H1 (cell line): ENCODE results near the gene C19orf53. TPM values are rescaled to one million over a fixed set of nuclear protein-coding genes. Genes with fewer than 3 reads are reported as not detected.

ENCODE experiments used
- ASH2L ChIP-seq: fragments of 200-600, 300-600 bp; sonication (generic); IDR thresholded peaks from one replicate; pipeline ENCODE4 v1.7.1; 2017; ENCODE audit warnings: low read length
- ATF3 ChIP-seq: IDR thresholded peaks from 2 replicates; pipeline ENCODE4 v1.6.1; 2011; ENCODE audit warnings: low read depth, mild to moderate bottlenecking, low read length; ENCODE audit not compliant: insufficient read depth
- BCL11A ChIP-seq, 2 experiments: IDR thresholded peaks; one replicate each; pipeline ENCODE4 v1.6.1; 2011; ENCODE audit warnings: low read depth in 2 of 2, low read length in 2 of 2, mild to moderate bottlenecking in 2 of 2
- CEBPB ChIP-seq: IDR thresholded peaks from 2 replicates; pipeline ENCODE4 v1.6.1; 2012; ENCODE audit warnings: low read depth, low read length
- CTBP2 ChIP-seq: IDR thresholded peaks from 2 replicates; pipeline ENCODE4 v1.7.0; 2011; ENCODE audit warnings: borderline replicate concordance, mild to moderate bottlenecking, moderate library complexity, mixed read lengths, low read length; ENCODE audit not compliant: insufficient read depth, insufficient read length
- EP300 ChIP-seq, 2 experiments: IDR thresholded peaks; 1 replicate in 1 of 2; 2 replicates in 1 of 2; pipeline ENCODE4 v1.6.1; 2011 to 2012; ENCODE audit warnings: low read depth in 2 of 2, low read length in 2 of 2, mild to moderate bottlenecking in 2 of 2, borderline replicate concordance in 1 of 2, inconsistent platforms in 1 of 2, moderate library complexity in 1 of 2
- FOSL1 ChIP-seq: IDR thresholded peaks from 2 replicates; pipeline ENCODE4 v1.6.1; 2011; ENCODE audit warnings: mild to moderate bottlenecking, low read depth, low read length, moderate library complexity; ENCODE audit not compliant: insufficient read depth
- GABPA ChIP-seq: IDR thresholded peaks from 2 replicates; pipeline ENCODE4 v1.6.1; 2011; ENCODE audit warnings: mild to moderate bottlenecking, low read length, moderate library complexity, borderline replicate concordance; ENCODE audit not compliant: insufficient read depth
- GTF2F1 ChIP-seq: IDR thresholded peaks from 2 replicates; pipeline ENCODE4 v1.6.1; 2012; ENCODE audit warnings: low read depth, low read length, improper control_type of control experiment, borderline replicate concordance
- HDAC2 ChIP-seq, 2 experiments: fragments of 300-600 bp in 1 of 2; sonication (generic) in 1 of 2; IDR thresholded peaks; 2 replicates each; pipeline ENCODE4 v1.6.1; 2011 to 2012; ENCODE audit warnings: low read depth in 2 of 2, low read length in 2 of 2, mild to moderate bottlenecking in 2 of 2, moderate library complexity in 2 of 2, borderline replicate concordance in 1 of 2, inconsistent platforms in 1 of 2
- JUN ChIP-seq: IDR thresholded peaks from 2 replicates; pipeline ENCODE4 v1.6.1; 2011; ENCODE audit warnings: low read depth, mild to moderate bottlenecking, improper control_type of control experiment, low read length
- NANOG ChIP-seq: IDR thresholded peaks from 2 replicates; pipeline ENCODE4 v1.6.1; 2011; ENCODE audit warnings: low read length, low read depth, mild to moderate bottlenecking, inconsistent platforms; ENCODE audit not compliant: insufficient read depth, poor library complexity, severe bottlenecking
- POLR2AphosphoS5 ChIP-seq: IDR thresholded peaks from 2 replicates; pipeline ENCODE4 v1.6.1; 2011; ENCODE audit warnings: low read depth, low read length
- RAD21 ChIP-seq, 2 experiments: IDR thresholded peaks in 1 of 2; conservative IDR thresholded peaks in 1 of 2; 2 replicates each; pipeline ENCODE4 v1.6.1; 2011; ENCODE audit warnings: low read depth in 2 of 2, low read length in 2 of 2, improper control_type of control experiment in 1 of 2, inconsistent platforms in 1 of 2, mild to moderate bottlenecking in 1 of 2, moderate library complexity in 1 of 2
- SIRT6 ChIP-seq: IDR thresholded peaks from one replicate; pipeline ENCODE4 v1.7.1; 2012; ENCODE audit warnings: low read length, inconsistent platforms
- SP2 ChIP-seq: IDR thresholded peaks from 2 replicates; pipeline ENCODE4 v1.6.1; 2012; ENCODE audit warnings: mild to moderate bottlenecking, low read length, inconsistent platforms
- SRF ChIP-seq: IDR thresholded peaks from 2 replicates; pipeline ENCODE4 v1.6.1; 2011; ENCODE audit warnings: mild to moderate bottlenecking, low read depth, low read length, moderate library complexity
- SUZ12 ChIP-seq: fragments of 200-600 bp; sonication (generic); IDR thresholded peaks from 2 replicates; pipeline ENCODE4 v1.6.1; 2012; ENCODE audit warnings: mild to moderate bottlenecking, inconsistent platforms, low read length, moderate library complexity, mixed read lengths
- TCF12 ChIP-seq: IDR thresholded peaks from 2 replicates; pipeline ENCODE4 v1.6.1; 2011; ENCODE audit warnings: low read depth, mild to moderate bottlenecking, low read length
- polyA plus RNA-seq, 7 experiments: library from polyadenylated mRNA; depleted of rRNA in 3 of 7; stranded (reverse) in 5 of 7; unstranded in 2 of 7; fragments of >200 nt in 5 of 7; fragments of 200-250 nt in 2 of 7; gene quantifications; 1 replicate in 5 of 7; 2 replicates in 1 of 7; 4 replicates in 1 of 7; pipeline versions ENCODE4 v1.2.1 to v1.2.3, GENCODE V29; 2011 to 2013; ENCODE audit warnings: missing spikeins in 2 of 7, mixed read lengths in 2 of 7
- total RNA-seq: library from RNA; stranded (reverse); fragmentation: NEBNext Ultra II Directional; extraction: Animal tissue kit (Norgen Biotek cat#: 25700); gene quantifications from 2 replicates; pipeline ENCODE4 v1.2.1, GENCODE V29; 2021
- TF ChIP-seq, protein P1 (sequence below): IDR thresholded peaks from 2 replicates; pipeline ENCODE4 v1.6.1; 2011; ENCODE audit warnings: low read length, improper control_type of control experiment
- TF ChIP-seq, protein P2 (sequence below): IDR thresholded peaks from 2 replicates; pipeline ENCODE4 v1.6.1; 2012; ENCODE audit warnings: inconsistent platforms

Gene C19orf53
- total and polyA plus RNA-seq, 2 of the 8 experiments (the other 6 are each of a cell fraction or from before 2014, with no cell fraction given), result 104 to 169 TPM

DNA sequence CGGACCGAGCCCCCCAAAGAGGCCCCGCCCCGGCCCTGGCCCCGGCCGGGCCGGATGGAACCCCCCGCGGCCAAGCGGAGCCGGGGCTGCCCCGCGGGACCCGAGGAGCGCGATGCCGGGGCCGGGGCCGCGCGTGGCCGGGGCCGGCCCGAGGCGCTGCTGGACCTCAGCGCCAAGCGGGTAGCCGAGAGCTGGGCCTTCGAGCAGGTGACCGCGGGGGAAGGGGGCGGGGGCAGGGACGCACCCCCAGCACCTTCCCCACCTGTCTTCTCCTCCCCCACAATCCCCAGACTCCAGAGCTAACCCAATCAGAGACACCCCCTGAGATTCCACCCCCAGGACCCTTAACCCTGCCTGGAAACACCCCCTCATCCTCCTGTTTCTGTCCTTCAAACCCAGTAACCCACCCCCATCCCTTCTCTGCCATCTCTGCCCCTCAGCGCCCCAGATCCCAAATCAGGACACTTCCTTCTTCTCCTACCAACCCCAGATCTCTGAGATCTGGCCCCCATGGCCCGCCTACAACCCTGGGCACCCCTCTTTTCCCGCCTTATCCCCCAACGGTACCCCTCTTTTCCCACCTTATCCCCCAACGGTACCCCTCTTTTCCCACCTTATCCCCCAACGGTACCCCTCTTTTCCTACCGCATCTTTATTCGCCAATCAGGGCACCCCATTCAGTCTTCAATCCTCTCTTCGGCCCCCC, 21.5 kb downstream of the C19orf53 start (continued):
- peak; percentile 58 for TF ChIP-seq POLR2AphosphoS5
- no peak for TF ChIP-seq GTF2F1
- TF ChIP-seq FOSL1, result no peak
- no peak for TF ChIP-seq SUZ12
- TF ChIP-seq NANOG, result no peak
- TF ChIP-seq ASH2L, result peak; percentile 6
- peak; percentile 32; the same call in 1 of the 2 replicates for TF ChIP-seq GABPA
- no peak for TF ChIP-seq SP2
- TF ChIP-seq, protein P1, sequence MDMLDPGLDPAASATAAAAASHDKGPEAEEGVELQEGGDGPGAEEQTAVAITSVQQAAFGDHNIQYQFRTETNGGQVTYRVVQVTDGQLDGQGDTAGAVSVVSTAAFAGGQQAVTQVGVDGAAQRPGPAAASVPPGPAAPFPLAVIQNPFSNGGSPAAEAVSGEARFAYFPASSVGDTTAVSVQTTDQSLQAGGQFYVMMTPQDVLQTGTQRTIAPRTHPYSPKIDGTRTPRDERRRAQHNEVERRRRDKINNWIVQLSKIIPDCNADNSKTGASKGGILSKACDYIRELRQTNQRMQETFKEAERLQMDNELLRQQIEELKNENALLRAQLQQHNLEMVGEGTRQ, result no peak; the same call in 1 of the 2 replicates
- TF ChIP-seq TCF12, result no peak
- TF ChIP-seq SIRT6, result no peak
- TF ChIP-seq CTBP2, result no peak
- no peak for TF ChIP-seq EP300 (IDR thresholded peaks at IDR 0.05; ENCODE audit: borderline replicate concordance in 1 of 2, low read depth in 2 of 2, low read length in 2 of 2)
- no peak for TF ChIP-seq JUN
- TF ChIP-seq, protein P2, sequence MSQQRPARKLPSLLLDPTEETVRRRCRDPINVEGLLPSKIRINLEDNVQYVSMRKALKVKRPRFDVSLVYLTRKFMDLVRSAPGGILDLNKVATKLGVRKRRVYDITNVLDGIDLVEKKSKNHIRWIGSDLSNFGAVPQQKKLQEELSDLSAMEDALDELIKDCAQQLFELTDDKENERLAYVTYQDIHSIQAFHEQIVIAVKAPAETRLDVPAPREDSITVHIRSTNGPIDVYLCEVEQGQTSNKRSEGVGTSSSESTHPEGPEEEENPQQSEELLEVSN, result no peak
- TF ChIP-seq HDAC2 (IDR thresholded peaks at IDR 0.05; ENCODE audit: borderline replicate concordance in 1 of 2, low read depth in 2 of 2, low read length in 2 of 2), result no peak
- no peak for TF ChIP-seq CEBPB
- TF ChIP-seq SRF, result no peak
- TF ChIP-seq RAD21 (IDR thresholded peaks at IDR 0.05 in 1 of 2, conservative IDR thresholded peaks at IDR 0.05 in 1 of 2; ENCODE audit: low read depth in 2 of 2, low read length in 2 of 2), result no peak
- TF ChIP-seq ATF3, result no peak
- no peak for TF ChIP-seq BCL11A (IDR thresholded peaks at IDR 0.05; ENCODE audit: low read depth in 2 of 2, low read length in 2 of 2)
